Gastrocnemius medialis (tissue), 4 donors: ENCODE results near the gene TMED1. TPM values are rescaled to one million over a fixed set of nuclear protein-coding genes. Genes with fewer than 3 reads are reported as not detected.

ENCODE experiments used
- ATAC-seq, 2 donors: fragments of 150-250 bp; one replicate each; pipeline ENCODE4 v1.9.1; 2016
- DNase-seq, 2 donors: peaks; one replicate each; pipeline ENCODE4 v3.0.0-alpha.2; 2019
- H3K27ac ChIP-seq, 4 donors: fragments of 200-600 bp; sonication (generic); 1 replicate in 1 of 4; 2 replicates in 3 of 4; pipeline ENCODE4 v1.5.1; 2016 to 2018; ENCODE audit warnings: mild to moderate bottlenecking in 2 of 4, moderate library complexity in 1 of 4
- H3K27me3 ChIP-seq, 3 donors: fragments of 200-600 bp; sonication (generic) in 2 of 3; 1 replicate in 1 of 3; 2 replicates in 2 of 3; pipeline versions ENCODE4 v1.5.1 to v1.6.0; 2016 to 2019; ENCODE audit warnings: mild to moderate bottlenecking in 1 of 3, moderate library complexity in 1 of 3
- H3K36me3 ChIP-seq, 2 donors: fragments of 200-600 bp; sonication (generic) in 1 of 2; one replicate each; pipeline ENCODE4 v1.5.1; 2017 to 2018
- H3K4me1 ChIP-seq, 2 donors: fragments of 200-600 bp; sonication (generic) in 1 of 2; one replicate each; pipeline ENCODE4 v1.5.1; 2016 to 2017; ENCODE audit warnings: mild to moderate bottlenecking in 2 of 2
- H3K4me3 ChIP-seq, 4 donors: fragments of 200-600 bp; sonication (generic) in 3 of 4; 1 replicate in 1 of 4; 2 replicates in 3 of 4; pipeline ENCODE4 v1.5.1; 2016 to 2019; ENCODE audit warnings: mild to moderate bottlenecking in 2 of 4
- H3K9me3 ChIP-seq, 3 donors: fragments of 200-600 bp; sonication (generic) in 2 of 3; 1 replicate in 1 of 3; 2 replicates in 2 of 3; pipeline ENCODE4 v1.5.1; 2016 to 2019
- CTCF ChIP-seq, 5 experiments: fragments of 450-650 bp in 3 of 5; fragments of 200-600 bp in 2 of 5; sonication (generic) in 2 of 5; IDR thresholded peaks in 4 of 5; conservative IDR thresholded peaks in 1 of 5; 1 replicate in 4 of 5; 2 replicates in 1 of 5; pipeline ENCODE4 v1.5.1; 2016 to 2019; ENCODE audit warnings: antibody characterized with exemption in 5 of 5, mild to moderate bottlenecking in 3 of 5, moderate library complexity in 3 of 5
- POLR2A ChIP-seq, 2 donors: fragments of 450-650 bp; IDR thresholded peaks; one replicate each; pipeline ENCODE4 v1.6.1; 2017; ENCODE audit warnings: antibody characterized with exemption in 2 of 2, mild to moderate bottlenecking in 2 of 2, moderate library complexity in 2 of 2
- in situ Hi-C, 4 donors: fragments of 200-750 bp; cut with MboI; loops; one replicate each; pipeline versions ENCODE4 v1.15.0 to v1.8.0; 2017; ENCODE audit warnings: low sequenced_read_pairs in 4 of 4
- intact Hi-C: fragments of 100-400 bp; cut with DNase I; formaldehyde crosslinking; loops from one replicate; pipeline ENCODE4 v1.15.1; 2023; ENCODE audit warnings: low total_unique reads
- total RNA-seq, 4 donors: library from RNA; depleted of rRNA; stranded (reverse); fragments of >200 nt; gene quantifications; one replicate each; pipeline versions ENCODE4 v1.1.0 to v1.2.3, GENCODE V29; 2016

TMED1 gene
- total RNA-seq, 4 donors from 2014 or later = 33.0 to 90.0 (median 57.1) TPM

DNA sequence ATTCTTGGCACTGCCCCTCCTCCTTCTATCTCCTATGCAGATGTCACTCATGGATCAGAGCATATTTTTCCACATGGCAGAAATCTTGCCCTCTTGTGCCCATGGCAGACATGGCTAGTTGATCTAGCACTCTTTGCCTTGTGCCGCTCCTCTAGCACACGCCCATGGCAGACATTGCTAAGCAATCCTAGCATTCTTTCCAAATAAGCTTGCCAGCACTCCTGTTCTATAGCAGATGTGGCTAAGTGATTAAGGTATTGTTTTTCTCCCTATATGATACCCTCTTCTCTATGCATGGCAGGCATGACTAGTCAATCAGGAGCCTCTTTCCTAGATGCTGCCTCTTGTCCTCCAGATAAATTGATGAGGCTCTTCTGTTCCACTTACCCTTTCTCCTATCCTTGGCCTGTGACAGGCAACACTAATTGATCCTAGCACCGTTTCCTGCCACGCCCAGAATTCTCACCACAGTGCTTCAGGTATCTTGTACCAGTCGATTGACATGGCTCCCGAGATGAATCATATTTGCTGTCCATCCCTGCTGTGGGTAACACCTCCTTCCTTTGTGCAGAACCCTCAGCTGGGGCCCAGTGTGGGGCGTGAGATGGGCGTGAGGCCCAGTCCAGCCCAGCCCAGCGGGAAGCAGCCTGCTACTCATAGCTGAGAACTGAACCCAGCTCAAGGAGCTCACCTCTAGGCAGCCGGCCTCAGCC is 26.9 kb downstream of the TMED1 start:
- Histone ChIP-seq H3K4me3 (no peak overlapping the region), H3K27me3 (no peaks in the 10 kb centered on the region), H3K36me3 (peaks cover 0 to 75% of the 10 kb centered on the region in 2 donors), H3K4me1 (no peaks in the 10 kb centered on the region), H3K27ac (no peak overlapping the region), H3K9me3 (no peaks in the 10 kb centered on the region)
- intact Hi-C loops = no loop called here
- TF ChIP-seq POLR2A (IDR thresholded peaks at IDR 0.05) = no peak
- TF ChIP-seq CTCF (IDR thresholded peaks at IDR 0.05 in 4 of 5, conservative IDR thresholded peaks at IDR 0.05 in 1 of 5) = no peak
- in situ Hi-C loops = no loop called here
- DNase-seq (no peak), ATAC-seq (no peak)

GRCh38 chr19:10805758-10806247 is 30.2 kb downstream of the TMED1 start:
- H3K36me3 ChIP-seq = peaks cover 0 to 78% of the 10 kb centered on the region in 2 donors
- in situ Hi-C loops (no loop called here), intact Hi-C loops (no loop called here)
- H3K4me3 ChIP-seq = no peak overlapping the region
- no peaks in the 10 kb centered on the region for H3K27me3 ChIP-seq
- H3K27ac ChIP-seq = no peak overlapping the region
- ATAC-seq (no peak), DNase-seq (no peak)
- no peaks in the 10 kb centered on the region for H3K9me3 ChIP-seq
- TF ChIP-seq POLR2A (IDR thresholded peaks at IDR 0.05) (no peak), CTCF (IDR thresholded peaks at IDR 0.05 in 4 of 5, conservative IDR thresholded peaks at IDR 0.05 in 1 of 5) (no peak)
- no peaks in the 10 kb centered on the region for H3K4me1 ChIP-seq

DNA sequence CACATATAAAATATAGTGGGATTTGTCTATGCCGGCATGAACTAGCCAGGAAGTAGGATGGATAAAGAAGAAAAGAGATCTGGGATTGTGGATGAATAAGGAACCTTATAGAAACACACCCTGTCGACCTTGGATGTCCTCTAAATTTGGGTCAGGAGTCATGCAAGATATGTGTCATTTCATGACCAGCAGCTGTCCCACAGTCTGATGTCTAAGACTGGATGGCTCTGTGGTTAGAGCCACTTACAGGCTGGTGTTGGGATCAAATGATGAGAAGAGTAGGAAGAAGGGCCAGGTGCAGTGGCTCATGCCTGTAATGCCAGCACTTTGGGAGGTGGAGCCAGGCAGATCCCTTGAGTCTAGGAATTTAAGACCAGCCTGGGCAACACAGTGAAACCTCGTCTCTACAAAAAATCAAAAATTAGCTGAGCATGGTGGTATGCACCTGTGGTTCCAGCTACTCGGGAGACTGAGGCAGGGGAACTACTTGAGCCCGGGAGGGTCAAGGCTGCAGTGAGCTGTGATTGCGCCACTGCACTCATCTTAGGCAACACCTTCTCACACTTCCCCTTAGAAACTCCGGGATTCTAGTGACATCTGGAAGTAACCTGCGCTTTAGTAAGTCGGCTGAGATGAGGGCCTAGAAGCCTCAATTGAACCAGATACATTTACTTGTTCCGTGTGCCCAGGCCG is 30.8 kb downstream of the TMED1 start:
- intact Hi-C loops = no loop called here

GRCh38 chr19:10803252-10803651 is 32.8 kb downstream of the TMED1 start:
- ATAC-seq = no peak
- H3K9me3 ChIP-seq = no peaks in the 10 kb centered on the region
- intact Hi-C loops = no loop called here
- peaks cover 0 to 77% of the 10 kb centered on the region in 2 donors for H3K36me3 ChIP-seq
- H3K4me3 ChIP-seq = no peak overlapping the region
- in situ Hi-C loops = no loop called here
- TF ChIP-seq CTCF (IDR thresholded peaks at IDR 0.05 in 4 of 5, conservative IDR thresholded peaks at IDR 0.05 in 1 of 5) (no peak), POLR2A (IDR thresholded peaks at IDR 0.05) (no peak)
- no peak for DNase-seq
- H3K27ac ChIP-seq = no peak overlapping the region
- no peaks in the 10 kb centered on the region for H3K4me1 ChIP-seq
- no peaks in the 10 kb centered on the region for H3K27me3 ChIP-seq

More for the DNA sequence above, 30.8 kb downstream of the TMED1 start:
- no peaks in the 10 kb centered on the region for H3K9me3 ChIP-seq
- DNase-seq = no peak
- no peak overlapping the region for H3K4me3 ChIP-seq
- TF ChIP-seq CTCF (IDR thresholded peaks at IDR 0.05 in 4 of 5, conservative IDR thresholded peaks at IDR 0.05 in 1 of 5) (no peak), POLR2A (IDR thresholded peaks at IDR 0.05) (no peak)
- H3K4me1 ChIP-seq = no peaks in the 10 kb centered on the region
- peaks cover 0 to 78% of the 10 kb centered on the region in 2 donors for H3K36me3 ChIP-seq
- in situ Hi-C loops = no loop called here
- H3K27ac ChIP-seq = no peak overlapping the region
- H3K27me3 ChIP-seq = no peaks in the 10 kb centered on the region
- no peak for ATAC-seq
